Activated B cell treated with CpG ODN at 0.5 μM for 24 hours (primary cell): ENCODE data around the gene MSANTD1. TPM values are rescaled to one million over a fixed set of nuclear protein-coding genes. Genes with fewer than 3 reads are reported as not detected.

ENCODE experiments used
- ATAC-seq: fragments of 200-7000 bp; cut with Tn5 transposase; one replicate; pipeline ENCODE4 v1.10.0; 2021; ENCODE audit warnings: low read depth, mild to moderate bottlenecking, moderate library complexity
- CTCF ChIA-PET: fragments of 350-600 bp; sonication (Branson Sonifier 250); formaldehyde crosslinking; loops from one replicate; lab custom pipeline; 2021; ENCODE audit warnings: antibody characterized with exemption; lab: Charles Lee
- POLR2A ChIA-PET: fragments of 350-600 bp; sonication (Branson Sonifier 250); formaldehyde crosslinking; loops from one replicate; lab custom pipeline; 2021; ENCODE audit warnings: antibody characterized with exemption; lab: Charles Lee
- DNase-seq: peaks from one replicate; pipeline ENCODE4 v3.0.0; 2022
- H3K27ac Mint-ChIP-seq: one replicate; pipeline ENCODE4 v1.8.0; 2020; ENCODE audit warnings: mixed read lengths
- H3K27me3 Mint-ChIP-seq: one replicate; pipeline ENCODE4 v1.8.0; 2021; ENCODE audit warnings: mixed read lengths
- H3K36me3 Mint-ChIP-seq: one replicate; pipeline ENCODE4 v1.8.0; 2021; ENCODE audit warnings: low read depth, mixed read lengths
- H3K4me1 Mint-ChIP-seq: one replicate; pipeline ENCODE4 v1.8.0; 2021; ENCODE audit warnings: mixed read lengths
- H3K4me3 Mint-ChIP-seq: one replicate; pipeline ENCODE4 v1.8.0; 2020; ENCODE audit warnings: mild to moderate bottlenecking, mixed read lengths
- H3K9me3 Mint-ChIP-seq: one replicate; pipeline ENCODE4 v1.8.0; 2020; ENCODE audit warnings: mixed read lengths
- CTCF ChIP-seq: fragments of 200-600 bp; IDR thresholded peaks from one replicate; pipeline ENCODE4 v1.8.0; 2022; ENCODE audit warnings: antibody characterized with exemption, mild to moderate bottlenecking
- intact Hi-C: fragments of 100-400 bp; cut with micrococcal nuclease; formaldehyde crosslinking; loops from one replicate; pipeline ENCODE4 v1.15.1; 2024
- total RNA-seq: library from RNA; stranded (reverse); gene quantifications from 2 replicates; pipeline ENCODE4 v1.2.3, GENCODE V29; 2022

Gene MSANTD1
- total RNA-seq, 1 donor from 2014 or later, result 5.0 TPM

- H3K27ac Mint-ChIP-seq, result peak overlapping the region; percentile 66
- DNase-seq (no peak), ATAC-seq (no peak)
- H3K27me3 Mint-ChIP-seq, result peaks cover 12% of the 10 kb centered on the region
- peaks cover 15% of the 10 kb centered on the region for H3K4me1 Mint-ChIP-seq
- H3K4me3 Mint-ChIP-seq, result peak overlapping the region; percentile 63
- intact Hi-C loops, result loop anchor here (2.0 kb wide), 1 partner anchor 30 kb away; no protein-coding TSS in a partner anchor
- CTCF ChIA-PET, result interaction anchor here (1.8 kb wide), 1 partner anchor 60 kb away, joined by 7 read pairs; no protein-coding TSS in a partner anchor
- H3K9me3 Mint-ChIP-seq, result peaks cover 4% of the 10 kb centered on the region
- TF ChIP-seq CTCF, result no peak
- POLR2A ChIA-PET, result interaction anchor here (0.6 to 1.5 kb wide), 4 partner anchors 10 to 43 kb away, joined by 3 to 6 read pairs (median 3); no protein-coding TSS in a partner anchor
- no peaks in the 10 kb centered on the region for H3K36me3 Mint-ChIP-seq
Measured at GRCh38 chr4:3286335-3287175, 37.6 kb downstream of the MSANTD1 start.

- Mint-ChIP-seq H3K36me3 (peaks cover 2% of the 10 kb centered on the region), H3K9me3 (no peaks in the 10 kb centered on the region), H3K27me3 (peaks cover 15% of the 10 kb centered on the region), H3K27ac (no peak overlapping the region), H3K4me1 (peaks cover 19% of the 10 kb centered on the region), H3K4me3 (no peak overlapping the region)
- no peak for TF ChIP-seq CTCF
- ChIA-PET POLR2A (interaction anchor here (1.5 kb wide), 2 partner anchors 30 kb away, joined by 5 to 6 read pairs; no protein-coding TSS in a partner anchor), CTCF (interaction anchor here (1.8 kb wide), 1 partner anchor 59 kb away, joined by 7 read pairs; no protein-coding TSS in a partner anchor)
- intact Hi-C loops, result loop anchor here (2.0 kb wide), 1 partner anchor 31 kb away; no protein-coding TSS in a partner anchor
- ATAC-seq (no peak), DNase-seq (no peak)
Measured at GRCh38 chr4:3287271-3287971, 38.5 kb downstream of the MSANTD1 start.

- ChIA-PET POLR2A (interaction anchor here (1.5 kb wide), 1 partner anchor 30 kb away, joined by 5 read pairs; no protein-coding TSS in a partner anchor), CTCF (no interaction called here)
- peaks cover 19% of the 10 kb centered on the region for H3K4me1 Mint-ChIP-seq
- no peak overlapping the region for H3K4me3 Mint-ChIP-seq
- no peak overlapping the region for H3K27ac Mint-ChIP-seq
- intact Hi-C loops, result loop anchor here (2.0 kb wide), 1 partner anchor 31 kb away; no protein-coding TSS in a partner anchor
- peaks cover 2% of the 10 kb centered on the region for H3K36me3 Mint-ChIP-seq
- TF ChIP-seq CTCF, result no peak
- H3K9me3 Mint-ChIP-seq, result no peaks in the 10 kb centered on the region
- ATAC-seq (no peak), DNase-seq (no peak)
- peaks cover 15% of the 10 kb centered on the region for H3K27me3 Mint-ChIP-seq
Measured at GRCh38 chr4:3287972-3288570, 39.1 kb downstream of the MSANTD1 start.

GRCh38 chr4:3288571-3289094 lies 39.7 kb downstream of the MSANTD1 start:
- ChIA-PET CTCF (no interaction called here), POLR2A (interaction anchor here (0.7 to 1.5 kb wide), 2 partner anchors 31 to 453 kb away, joined by 3 to 5 read pairs; no protein-coding TSS in a partner anchor)
- no peak for ATAC-seq
- intact Hi-C loops, result no loop called here
- no peak for DNase-seq
- no peak for TF ChIP-seq CTCF
- Mint-ChIP-seq H3K4me1 (peaks cover 22% of the 10 kb centered on the region), H3K4me3 (no peak overlapping the region), H3K9me3 (no peaks in the 10 kb centered on the region), H3K27me3 (peaks cover 15% of the 10 kb centered on the region), H3K27ac (no peak overlapping the region), H3K36me3 (peaks cover 2% of the 10 kb centered on the region)
